K562 (cell line): ENCODE measurements around the gene SEZ6. TPM values are rescaled to one million over a fixed set of nuclear protein-coding genes. Genes with fewer than 3 reads are reported as not detected.

Source experiments
- ATAC-seq: fragments of 200-7000 bp; cut with Tn5 transposase; 3 replicates; pipeline ENCODE4 v1.9.1; 2020; ENCODE audit warnings: moderate library complexity
- BruUV-seq: library from RNA; stranded (reverse); fragments of 400-500 nt; replicated peaks from 2 replicates; lab custom pipeline; 2021; lab: Mats Ljungman, UMichigan
- CTCF ChIA-PET: fragments of 300-600 bp; formaldehyde crosslinking; extraction: SDS; loops from one replicate; lab custom pipeline; 2021; ENCODE audit warnings: low intra/inter-chr PET ratio; lab: Yijun Ruan, JAX
- POLR2A ChIA-PET: fragments of 300-600, 350-650 bp; sonication (Branson Sonifier 250); formaldehyde crosslinking; extraction: SDS; loops from one replicate; lab custom pipeline; 2021; ENCODE audit warnings: antibody characterized with exemption, inconsistent platforms; lab: Yijun Ruan, JAX
- DNase-seq, 4 experiments: peaks; one replicate each; pipeline versions ENCODE4 v3.0.0 to v3.0.0-alpha.2; 2011 to 2018; ENCODE audit warnings: low spot score in 3 of 4, mixed read lengths in 3 of 4; ENCODE audit errors: extremely low read depth in 1 of 4
- FAIRE-seq: peaks from 2 replicates; lab custom pipeline; 2011; peaks lifted over from hg19 to GRCh38; lab: Jason Lieb, UNC
- H2AFZ ChIP-seq: 2 replicates; pipeline ENCODE4 v1.6.0; 2011; ENCODE audit warnings: low read depth, low read length, control low read depth, inconsistent platforms
- H3K27ac ChIP-seq: fragments of 200-600 bp; 3 replicates; pipeline ENCODE4 v1.8.0; 2011; ENCODE audit warnings: low read depth, mild to moderate bottlenecking, control low read depth, inconsistent platforms, low read length, moderate library complexity, mixed read lengths; ENCODE audit errors: extremely low read depth
- H3K27me3 ChIP-seq, 2 experiments: fragments of 300-600 bp in 1 of 2; 2 replicates in 1 of 2; 3 replicates in 1 of 2; pipeline versions ENCODE4 v1.6.0 to v1.8.0; 2011; ENCODE audit warnings: inconsistent platforms in 2 of 2, low read length in 2 of 2, mild to moderate bottlenecking in 1 of 2, mixed read lengths in 1 of 2, moderate library complexity in 1 of 2; ENCODE audit not compliant: control insufficient read depth in 2 of 2, insufficient read depth in 2 of 2
- H3K36me3 ChIP-seq: fragments of 300-600 bp; 3 replicates; pipeline ENCODE4 v1.8.0; 2011; ENCODE audit warnings: mild to moderate bottlenecking, low read length, inconsistent platforms; ENCODE audit not compliant: control insufficient read depth, insufficient read depth
- H3K4me1 ChIP-seq, 2 experiments: fragments of 200-600 bp in 1 of 2; replicated peaks in 1 of 2; 2 replicates in 1 of 2; 3 replicates in 1 of 2; pipeline versions ENCODE4 v1.5.1 to v1.8.0; 2011; ENCODE audit warnings: inconsistent platforms in 2 of 2, low read length in 2 of 2, mild to moderate bottlenecking in 1 of 2, mixed read lengths in 1 of 2, moderate library complexity in 1 of 2; ENCODE audit not compliant: control insufficient read depth in 2 of 2, insufficient read depth in 2 of 2
- H3K4me2 ChIP-seq: 2 replicates; pipeline ENCODE4 v1.6.1; 2011; ENCODE audit warnings: low read length, control low read depth, inconsistent platforms, mixed read lengths; ENCODE audit not compliant: insufficient read depth
- H3K4me3 ChIP-seq: fragments of 200-600 bp; sonication (generic), shearing (Covaris generic); 2 replicates; pipeline ENCODE4 v1.5.1; 2016; ENCODE audit warnings: control low read depth, inconsistent platforms
- H3K79me2 ChIP-seq: fragments of 200-600 bp; 3 replicates; pipeline ENCODE4 v1.8.0; 2011; ENCODE audit warnings: low read length, inconsistent platforms; ENCODE audit not compliant: control insufficient read depth, insufficient read depth
- H3K9ac ChIP-seq, 2 experiments: 2 replicates each; pipeline versions ENCODE4 v1.6.0 to v1.6.1; 2011; ENCODE audit warnings: low read depth in 2 of 2, low read length in 2 of 2, control low read depth in 1 of 2, inconsistent platforms in 1 of 2, mild to moderate bottlenecking in 1 of 2, mixed read lengths in 1 of 2; ENCODE audit not compliant: insufficient read depth in 1 of 2
- H3K9me1 ChIP-seq: one replicate; pipeline ENCODE4 v1.6.0; 2011; ENCODE audit warnings: inconsistent platforms, mild to moderate bottlenecking, low read length, moderate library complexity; ENCODE audit not compliant: control insufficient read depth, insufficient read depth
- H3K9me3 ChIP-seq: replicated peaks from 2 replicates; pipeline ENCODE4 v1.5.1; 2011; ENCODE audit warnings: low read depth, low read length, inconsistent platforms; ENCODE audit not compliant: control insufficient read depth, insufficient read depth
- H4K20me1 ChIP-seq: replicated peaks from 2 replicates; pipeline ENCODE4 v1.6.1; 2011; ENCODE audit warnings: low read length, inconsistent platforms, mixed read lengths; ENCODE audit not compliant: control insufficient read depth, insufficient read depth
- DNMT1 ChIP-seq: fragments of 450-650 bp; IDR thresholded peaks from 2 replicates; pipeline ENCODE4 v1.6.1; 2016; ENCODE audit warnings: antibody characterized with exemption, mild to moderate bottlenecking
- ETV1 ChIP-seq: fragments of 450-650 bp; conservative IDR thresholded peaks from 2 replicates; pipeline ENCODE4 v1.6.1; 2016; ENCODE audit warnings: missing genetic modification characterization, control low read depth, low read depth, missing compliant biosample characterization
- GABPA ChIP-seq: fragments of 200-800 bp; sonication (Bioruptor generic); conservative IDR thresholded peaks from 2 replicates; pipeline ENCODE4 v1.6.1; 2016; ENCODE audit warnings: low read depth, missing genetic modification characterization, missing compliant biosample characterization
- L3MBTL2 ChIP-seq: fragments of 450-650 bp; IDR thresholded peaks from 2 replicates; pipeline ENCODE4 v1.6.1; 2016; ENCODE audit warnings: mild to moderate bottlenecking, moderate library complexity
- MXI1 ChIP-seq: IDR thresholded peaks from 2 replicates; pipeline ENCODE4 v1.6.1; 2011; ENCODE audit warnings: low read depth, mild to moderate bottlenecking, improper control_type of control experiment, low read length
- SIN3B ChIP-seq: fragments of 450-650 bp; IDR thresholded peaks from 2 replicates; pipeline ENCODE4 v1.6.1; 2017; ENCODE audit warnings: low read depth, mild to moderate bottlenecking, moderate library complexity
- ZNF584 ChIP-seq: fragments of 200-800 bp; sonication (Bioruptor generic); IDR thresholded peaks from 2 replicates; pipeline ENCODE4 v1.6.1; 2016; ENCODE audit warnings: low read depth, mild to moderate bottlenecking, missing genetic modification characterization, missing compliant biosample characterization
- ZNF766 ChIP-seq: fragments of 200-800 bp; sonication (Bioruptor generic); conservative IDR thresholded peaks from 2 replicates; pipeline ENCODE4 v1.6.1; 2016; ENCODE audit warnings: missing genetic modification characterization, missing compliant biosample characterization
- ZSCAN29 ChIP-seq: fragments of 450-650 bp; IDR thresholded peaks from 2 replicates; pipeline ENCODE4 v1.6.1; 2017
- WGBS: fragments of 100-300 bp; shearing (Covaris generic); methylation state at CpG from one replicate; pipeline ENCODE4 v1.1.6; 2016; ENCODE audit warnings: low coverage, mixed read lengths; ENCODE audit not compliant: insufficient coverage; ENCODE audit errors: missing lambda C conversion rate; 5-methylcytosine and 5-hydroxymethylcytosine counted together
- in situ Hi-C: fragments of 300-500 bp; cut with MboI; formaldehyde crosslinking; loops from 4 replicates; pipeline ENCODE4 v1.15.0; 2018; ENCODE audit warnings: inconsistent platforms, mixed read lengths
- intact Hi-C: fragments of 100-400 bp; cut with micrococcal nuclease; formaldehyde crosslinking; loops from 2 replicates; pipeline ENCODE4 v1.14.2; 2022
- polyA plus RNA-seq, 8 experiments: library from polyadenylated mRNA; depleted of rRNA in 4 of 8; stranded (reverse) in 5 of 8; unstranded in 3 of 8; fragments of >200 nt; fragmentation: Nextera tagmentation in 2 of 8; fragmentation: Illumina TruSeq in 1 of 8; extraction: Ambion mirVana in 2 of 8; extraction: Trizol in 1 of 8; gene quantifications; 2 replicates each; pipeline versions ENCODE4 v1.2.1 to v1.2.3, GENCODE V29; 2011 to 2014; ENCODE audit warnings: inconsistent platforms in 1 of 8, missing spikeins in 1 of 8
- total RNA-seq, 7 experiments: library from RNA; depleted of rRNA in 6 of 7; stranded (reverse); fragments of >200 nt in 6 of 7; fragmentation: Illumina TruSeq in 2 of 7; extraction: Trizol in 2 of 7; gene quantifications; 2 replicates each; pipeline versions ENCODE4 v1.2.1 to v1.2.3, GENCODE V29; 2011 to 2021; ENCODE audit warnings: low replicate concordance in 1 of 7
- TF ChIP-seq, protein P1 (sequence below): fragments of 450-650 bp; IDR thresholded peaks from 2 replicates; pipeline ENCODE4 v1.6.1; 2017; ENCODE audit warnings: mild to moderate bottlenecking, moderate library complexity
- TF ChIP-seq, protein P2 (sequence below), 2 experiments: fragments of 450-650 bp; formaldehyde crosslinking in 1 of 2; IDR thresholded peaks; 2 replicates each; pipeline versions ENCODE4 v1.4.0 to v1.6.1; 2014 to 2020; ENCODE audit warnings: mild to moderate bottlenecking in 2 of 2, borderline replicate concordance in 1 of 2, low read depth in 1 of 2

Gene SEZ6
- total and polyA plus RNA-seq, 9 of the 15 experiments (the other 6 are each of a cell fraction or from before 2014, with no cell fraction given), result not detected

DNA sequence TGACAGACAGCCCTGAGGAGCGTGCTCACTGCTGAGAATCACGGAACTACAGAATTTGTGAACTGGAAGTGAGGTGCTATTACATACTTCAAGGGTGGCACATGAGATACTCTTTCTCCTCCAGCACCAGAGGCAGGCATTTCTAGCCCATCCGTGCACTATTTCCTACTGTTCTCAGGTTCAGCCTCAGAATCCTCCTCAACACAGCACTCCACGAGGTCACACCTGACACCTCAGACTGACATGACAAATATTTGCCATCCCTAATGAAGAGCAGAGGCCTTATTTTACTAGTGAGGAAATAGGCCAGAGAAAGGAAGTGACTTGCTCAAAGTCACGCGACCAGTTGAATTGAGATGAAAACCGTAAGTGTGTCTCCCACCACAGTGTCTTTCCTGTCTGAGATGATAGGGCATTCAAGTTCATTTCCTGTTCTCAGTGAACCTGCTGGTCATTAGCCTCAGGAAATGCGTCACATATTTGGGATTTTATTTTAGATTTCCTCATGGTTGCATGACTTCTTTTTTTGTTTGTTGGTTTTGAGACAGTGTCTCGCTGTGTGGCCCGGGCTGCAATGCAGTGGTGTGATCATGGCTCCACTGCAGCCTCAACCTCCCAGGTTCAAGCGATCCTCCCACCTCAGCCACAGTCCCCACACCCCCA, 23.6 kb downstream of the SEZ6 start (continued):
- TF ChIP-seq SIN3B (no peak), ZNF584 (0 out of 2 replicates have a peak, but pooled peaks have one; percentile 62), ETV1 (tag) (peak; percentile 51; the same call in 1 of the 2 replicates), GABPA (tag) (peak; percentile 82), ZSCAN29 (no peak), L3MBTL2 (peak; percentile 67; the same call in 1 of the 2 replicates)
- TF ChIP-seq, protein P1, sequence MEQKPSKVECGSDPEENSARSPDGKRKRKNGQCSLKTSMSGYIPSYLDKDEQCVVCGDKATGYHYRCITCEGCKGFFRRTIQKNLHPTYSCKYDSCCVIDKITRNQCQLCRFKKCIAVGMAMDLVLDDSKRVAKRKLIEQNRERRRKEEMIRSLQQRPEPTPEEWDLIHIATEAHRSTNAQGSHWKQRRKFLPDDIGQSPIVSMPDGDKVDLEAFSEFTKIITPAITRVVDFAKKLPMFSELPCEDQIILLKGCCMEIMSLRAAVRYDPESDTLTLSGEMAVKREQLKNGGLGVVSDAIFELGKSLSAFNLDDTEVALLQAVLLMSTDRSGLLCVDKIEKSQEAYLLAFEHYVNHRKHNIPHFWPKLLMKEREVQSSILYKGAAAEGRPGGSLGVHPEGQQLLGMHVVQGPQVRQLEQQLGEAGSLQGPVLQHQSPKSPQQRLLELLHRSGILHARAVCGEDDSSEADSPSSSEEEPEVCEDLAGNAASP, result no peak

DNA sequence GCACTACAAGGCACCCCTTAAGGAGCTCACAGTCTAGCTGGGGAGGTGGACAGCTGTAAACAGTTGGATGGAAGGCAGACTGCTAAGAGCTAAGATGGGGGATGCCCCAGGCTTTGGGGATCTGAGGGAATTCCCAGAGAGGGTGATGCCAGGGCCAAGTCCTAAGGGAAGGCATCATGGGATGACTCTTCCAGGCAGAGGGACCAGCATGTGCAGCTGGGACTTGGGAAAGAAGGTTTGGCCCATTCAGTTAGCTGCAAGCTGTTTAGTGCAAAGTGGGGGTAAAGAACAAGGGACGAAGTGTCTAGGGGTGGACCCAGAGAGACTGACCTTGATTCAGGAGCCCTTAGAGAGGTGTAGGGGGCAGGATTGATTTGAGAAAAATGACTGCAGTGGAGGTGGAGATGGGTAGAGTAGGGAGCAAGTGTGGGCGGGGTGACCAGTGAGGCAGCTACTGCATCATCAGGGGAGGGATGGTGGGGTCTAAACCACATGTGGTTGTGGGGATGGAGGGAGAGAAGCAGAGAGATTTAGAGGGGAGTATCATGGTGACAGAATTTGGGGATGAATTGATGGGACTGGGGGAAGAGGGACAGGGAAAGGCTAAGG, 27.4 kb downstream of the SEZ6 start:
- 0% methylated on average over 2 of the region's 2 CpGs for WGBS
- ChIA-PET CTCF (no interaction called here), POLR2A (interaction anchor here (0.6 to 1.1 kb wide), 3 partner anchors 20 to 112 kb away, joined by 3 to 4 read pairs (median 3); no protein-coding TSS in a partner anchor)
- H3K27ac ChIP-seq, result no peak overlapping the region
- intact Hi-C loops, result no loop called here
- H4K20me1 ChIP-seq, result peaks cover 32% of the 10 kb centered on the region
- no peak overlapping the region for H2AFZ ChIP-seq
- no peaks in the 10 kb centered on the region for H3K9me3 ChIP-seq
- H3K4me2 ChIP-seq, result no peak overlapping the region
- H3K36me3 ChIP-seq, result no peaks in the 10 kb centered on the region
- peaks cover 5% of the 10 kb centered on the region for H3K9me1 ChIP-seq
- H3K79me2 ChIP-seq, result no peaks in the 10 kb centered on the region
- ATAC-seq (no peak), FAIRE-seq (no peak), DNase-seq (no peak)
- peaks cover 4 to 45% of the 10 kb centered on the region in 2 experiments; a peak in 4 of 5 replicates for H3K27me3 ChIP-seq
- no peak overlapping the region for H3K9ac ChIP-seq
- no TSS peak for BruUV-seq
- H3K4me3 ChIP-seq, result no peak overlapping the region
- peaks cover 0 to 3% of the 10 kb centered on the region in 2 experiments; a peak in 4 of 5 replicates for H3K4me1 ChIP-seq
- in situ Hi-C loops, result no loop called here
- TF ChIP-seq MXI1 (no peak), DNMT1 (no peak), ZNF766 (CRISPR knock-in tag) (no peak)
- TF ChIP-seq, protein P2, sequence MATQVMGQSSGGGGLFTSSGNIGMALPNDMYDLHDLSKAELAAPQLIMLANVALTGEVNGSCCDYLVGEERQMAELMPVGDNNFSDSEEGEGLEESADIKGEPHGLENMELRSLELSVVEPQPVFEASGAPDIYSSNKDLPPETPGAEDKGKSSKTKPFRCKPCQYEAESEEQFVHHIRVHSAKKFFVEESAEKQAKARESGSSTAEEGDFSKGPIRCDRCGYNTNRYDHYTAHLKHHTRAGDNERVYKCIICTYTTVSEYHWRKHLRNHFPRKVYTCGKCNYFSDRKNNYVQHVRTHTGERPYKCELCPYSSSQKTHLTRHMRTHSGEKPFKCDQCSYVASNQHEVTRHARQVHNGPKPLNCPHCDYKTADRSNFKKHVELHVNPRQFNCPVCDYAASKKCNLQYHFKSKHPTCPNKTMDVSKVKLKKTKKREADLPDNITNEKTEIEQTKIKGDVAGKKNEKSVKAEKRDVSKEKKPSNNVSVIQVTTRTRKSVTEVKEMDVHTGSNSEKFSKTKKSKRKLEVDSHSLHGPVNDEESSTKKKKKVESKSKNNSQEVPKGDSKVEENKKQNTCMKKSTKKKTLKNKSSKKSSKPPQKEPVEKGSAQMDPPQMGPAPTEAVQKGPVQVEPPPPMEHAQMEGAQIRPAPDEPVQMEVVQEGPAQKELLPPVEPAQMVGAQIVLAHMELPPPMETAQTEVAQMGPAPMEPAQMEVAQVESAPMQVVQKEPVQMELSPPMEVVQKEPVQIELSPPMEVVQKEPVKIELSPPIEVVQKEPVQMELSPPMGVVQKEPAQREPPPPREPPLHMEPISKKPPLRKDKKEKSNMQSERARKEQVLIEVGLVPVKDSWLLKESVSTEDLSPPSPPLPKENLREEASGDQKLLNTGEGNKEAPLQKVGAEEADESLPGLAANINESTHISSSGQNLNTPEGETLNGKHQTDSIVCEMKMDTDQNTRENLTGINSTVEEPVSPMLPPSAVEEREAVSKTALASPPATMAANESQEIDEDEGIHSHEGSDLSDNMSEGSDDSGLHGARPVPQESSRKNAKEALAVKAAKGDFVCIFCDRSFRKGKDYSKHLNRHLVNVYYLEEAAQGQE (IDR thresholded peaks at IDR 0.05; ENCODE audit: borderline replicate concordance), result no peak
- TF ChIP-seq, protein P2 (CRISPR knock-in tag; IDR thresholded peaks at IDR 0.05; ENCODE audit: low read depth), result no peak
